ENCODE data around the gene COQ5.
A peak's percentile ranks its signal among the peaks of the same experiment; 100 is the strongest.

COQ5 gene

DNA sequence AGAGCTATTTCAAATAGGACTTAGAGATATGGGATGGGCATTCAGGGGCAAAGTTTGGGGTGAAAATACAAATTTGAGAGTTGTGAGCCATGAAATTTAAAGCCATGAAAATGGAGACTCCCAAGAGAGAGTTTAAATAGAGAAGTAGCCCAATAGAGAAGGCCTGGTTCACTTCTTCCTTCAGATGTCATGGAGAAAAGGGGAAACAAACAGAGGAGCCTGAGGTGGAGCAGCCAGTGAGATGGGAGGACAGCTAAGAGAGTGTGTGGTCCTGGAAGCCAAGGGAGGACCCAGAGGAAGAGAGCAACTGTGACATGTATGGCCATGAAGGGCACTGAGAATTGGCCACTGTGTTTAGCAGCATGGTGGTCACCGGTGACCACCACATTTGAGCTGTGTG is 45.3 kb downstream of the COQ5 start:
- DNase-seq (ENCODE audit: low read depth), result no peak

- no peak for DNase-seq (ENCODE audit: low read depth)
Observed at GRCh38 chr12:120481022-120481767, 47.8 kb downstream of the COQ5 start.

DNA sequence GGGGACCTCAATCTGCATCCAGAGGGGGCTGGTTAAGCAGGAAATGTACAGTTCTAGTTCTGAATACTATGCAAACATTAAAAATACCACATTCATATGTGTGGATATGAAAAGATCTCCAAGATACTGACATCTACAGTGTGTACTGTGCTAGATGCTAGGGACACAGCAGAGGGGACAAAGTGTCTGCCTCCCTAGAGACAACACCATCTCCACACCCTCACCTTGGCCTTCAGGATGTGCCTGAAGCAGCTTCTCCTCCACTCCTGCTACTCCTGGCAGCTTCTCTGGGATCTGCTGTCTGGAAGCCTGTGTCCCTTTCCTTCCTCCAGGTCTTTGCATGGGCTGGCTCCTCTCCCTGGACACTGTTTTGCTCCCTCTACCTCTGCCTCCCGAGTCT is 48.7 kb downstream of the COQ5 start:
- DNase-seq (ENCODE audit: low read depth), result no peak

DNA sequence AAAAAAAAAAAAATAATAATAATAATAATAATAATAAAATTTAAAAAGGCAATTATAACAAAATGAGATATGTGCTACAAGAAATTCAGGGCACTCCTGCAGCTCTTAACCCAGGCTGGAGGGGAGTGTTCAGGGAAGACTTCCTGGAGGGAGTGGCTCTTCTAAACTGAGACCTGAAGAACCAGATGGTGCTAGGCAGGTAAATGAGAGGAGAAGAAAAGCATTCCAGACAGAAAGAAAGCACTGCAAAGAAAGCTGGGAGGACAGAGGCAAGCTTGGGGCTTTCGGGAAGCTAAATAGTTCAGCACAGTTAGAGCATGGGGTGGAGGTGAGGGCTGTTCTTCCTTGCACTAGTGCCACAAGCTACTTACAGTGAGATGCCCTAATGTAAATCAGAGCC is 49.5 kb downstream of the COQ5 start:
- no peak for DNase-seq (ENCODE audit: low read depth)

DNA sequence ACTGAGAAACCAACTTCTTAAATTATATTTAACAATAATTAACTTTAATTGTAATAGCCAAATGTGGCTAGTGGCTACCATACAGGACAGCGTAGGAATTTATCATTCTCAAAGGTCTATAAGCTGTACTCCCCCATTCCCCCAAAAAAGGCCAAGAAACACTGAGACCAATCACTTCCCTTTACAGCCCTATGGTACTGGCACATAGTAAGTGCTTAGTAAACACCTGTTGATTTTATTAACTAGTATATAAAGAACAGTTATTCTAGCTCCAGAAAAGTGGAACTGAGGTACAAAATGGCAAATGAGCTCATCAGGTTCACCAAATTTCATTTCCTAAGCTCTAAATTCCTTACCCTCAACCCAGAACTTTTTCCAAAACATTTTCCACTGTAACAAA is 53.3 kb downstream of the COQ5 start:
- DNase-seq (ENCODE audit: low read depth), result no peak

DNA sequence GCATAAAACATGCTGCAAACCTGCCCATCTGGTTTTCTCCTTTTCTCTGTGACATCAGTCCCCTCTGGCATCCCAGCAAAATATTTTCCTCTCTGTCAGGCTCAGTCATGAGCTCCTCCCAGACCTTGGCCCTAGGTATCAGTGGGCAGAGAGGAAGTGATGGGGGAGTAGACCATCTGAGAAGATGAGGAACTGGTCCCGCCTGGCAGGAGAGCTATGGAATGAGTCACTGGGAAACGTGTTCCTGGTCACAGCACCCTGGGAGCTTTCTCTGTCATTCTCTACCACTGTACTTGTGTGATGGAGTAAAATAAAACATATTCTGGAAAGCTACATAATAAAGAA is 54.4 kb downstream of the COQ5 start:
- DNase-seq (ENCODE audit: low read depth), result no peak

DNA sequence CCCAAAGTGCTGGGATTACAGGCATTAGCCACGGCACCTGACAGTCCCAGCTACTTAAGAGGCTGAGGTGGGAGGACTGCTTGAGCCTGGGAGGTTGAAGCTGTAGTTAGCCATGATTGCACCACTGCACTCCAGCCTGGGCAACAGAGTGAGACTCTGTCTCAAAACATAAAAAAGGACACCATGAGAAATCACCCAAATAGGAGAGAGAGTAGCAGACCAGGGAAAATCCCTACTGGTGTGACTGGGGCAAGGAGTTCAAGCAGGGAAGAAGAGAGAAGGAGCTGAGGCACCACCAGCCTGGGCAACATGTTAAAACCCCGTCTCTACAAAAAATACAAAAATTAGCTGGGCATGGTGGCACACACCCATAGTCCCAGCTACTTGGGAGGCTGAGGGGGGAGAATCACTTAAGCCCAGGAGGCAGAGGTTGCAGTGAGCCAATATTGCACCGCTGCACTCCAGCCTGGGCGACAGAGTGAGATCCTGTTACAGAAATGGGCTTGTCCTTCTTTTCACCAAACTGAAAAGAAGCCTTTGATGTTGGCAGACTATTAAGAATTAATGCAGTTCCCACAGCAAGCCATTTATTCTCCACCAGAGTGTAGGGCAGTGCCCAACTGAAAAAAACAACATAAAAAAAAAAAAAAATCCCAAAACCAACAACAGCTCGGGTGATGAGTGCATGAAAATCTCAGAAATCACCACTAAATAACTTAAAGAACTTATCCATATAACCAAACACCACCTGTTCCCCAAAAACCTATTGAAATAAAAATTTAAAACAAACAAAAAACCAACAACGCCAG is 54.9 kb downstream of the COQ5 start:
- no peak for DNase-seq (ENCODE audit: low read depth)

- no peak for DNase-seq (ENCODE audit: low read depth)
Observed at GRCh38 chr12:120472521-120472920, 56.4 kb downstream of the COQ5 start.

DNA sequence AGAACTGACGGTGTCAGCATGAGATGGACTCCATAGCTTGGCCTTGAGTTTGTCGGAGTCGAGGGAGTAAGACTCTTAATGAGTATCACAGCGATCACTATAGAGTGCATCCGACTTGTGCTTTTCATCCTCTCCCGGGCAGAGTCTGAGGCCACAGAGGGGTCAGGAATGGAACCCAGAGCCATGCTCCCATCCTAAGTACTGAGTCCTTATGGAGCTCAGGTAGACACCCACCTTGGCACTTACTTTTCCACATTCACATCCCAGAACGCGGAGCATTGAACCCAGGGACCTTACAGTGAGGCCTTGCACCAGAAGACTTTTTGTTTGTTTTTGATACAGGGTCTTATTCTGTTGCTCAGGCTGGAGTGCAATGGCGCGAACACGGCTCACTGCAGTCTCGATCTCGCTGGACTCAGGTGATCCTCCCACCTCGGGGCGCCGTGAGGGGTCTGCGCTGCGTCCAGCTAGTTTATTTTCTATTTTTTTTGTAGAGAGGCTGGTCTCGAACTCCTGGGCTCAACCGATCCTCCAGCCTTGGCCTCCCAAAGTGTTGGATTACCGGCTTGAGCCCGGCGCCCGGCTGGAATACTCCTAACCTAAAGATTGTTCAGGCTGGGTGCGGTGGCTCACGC is 58.7 kb downstream of the COQ5 start:
- DNase-seq (ENCODE audit: low read depth), result no peak

DNA sequence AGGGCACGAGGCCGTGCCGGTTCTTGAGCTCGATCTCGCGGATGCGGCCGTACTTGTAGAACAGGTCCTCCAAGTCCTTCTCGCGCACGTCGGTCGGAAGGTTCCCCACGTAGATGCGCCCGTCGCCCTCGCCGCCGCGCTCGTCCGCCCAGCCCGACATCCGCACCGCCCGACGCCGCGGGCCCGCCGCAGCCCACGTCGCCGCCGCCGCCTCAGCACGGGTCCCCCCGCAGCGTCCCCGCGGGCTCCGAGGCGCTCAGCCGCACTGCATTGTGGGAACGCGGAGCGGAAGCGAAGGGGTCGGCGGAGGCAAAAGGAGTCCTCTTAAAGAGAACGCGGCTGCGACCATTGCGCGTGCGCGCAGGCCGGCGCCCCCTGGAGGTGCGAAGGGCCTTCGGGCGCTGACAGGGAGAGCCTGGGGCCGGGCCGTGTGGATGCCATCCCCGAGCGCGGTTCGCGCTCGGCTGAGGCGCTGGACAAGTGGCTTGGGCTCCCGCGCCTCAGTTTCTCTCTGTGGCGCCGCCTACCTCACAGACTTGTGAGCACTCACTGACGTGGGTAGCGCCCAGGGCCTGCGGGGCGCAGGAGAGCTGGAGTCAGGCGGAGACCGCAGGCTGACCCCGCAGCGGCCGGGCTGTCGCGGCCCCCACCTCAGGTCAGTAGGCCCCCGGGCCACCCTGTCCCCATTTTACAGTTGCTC is 59.4 kb downstream of the COQ5 start, which contains the start of gene SRSF9:
SRSF9 (minus strand) TSS at position 299 of the 700 bp plus-strand sequence; CDS start at position 160, 139 bp downstream.
- peak; percentile 95 for DNase-seq (ENCODE audit: low read depth)

GRCh38 chr12:120468821-120469449 is 60.0 kb downstream of the COQ5 start:
- DNase-seq (ENCODE audit: low read depth), result peak; percentile 24

GRCh38 chr12:120468325-120468820 is 60.6 kb downstream of the COQ5 start:
- DNase-seq (ENCODE audit: low read depth), result no peak

DNA sequence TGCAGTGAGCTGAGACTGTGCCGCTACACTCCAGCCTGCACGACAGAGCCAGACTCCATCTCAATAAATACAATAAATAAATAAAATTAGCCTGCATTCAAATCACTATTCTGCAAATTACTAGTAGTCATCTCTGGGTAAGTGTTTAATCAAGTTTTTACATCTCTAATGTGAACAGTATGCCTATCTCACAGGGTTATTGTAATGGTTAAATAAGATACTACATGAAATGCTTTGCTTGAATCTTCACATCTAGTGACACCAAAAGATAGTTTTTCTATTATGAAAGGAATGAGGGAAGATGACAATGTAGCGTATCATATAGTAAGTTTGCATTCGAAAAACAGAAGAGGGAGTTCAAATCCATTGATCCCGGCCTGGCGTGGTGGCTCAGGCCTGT is 61.5 kb downstream of the COQ5 start:
- DNase-seq (ENCODE audit: low read depth), result no peak

GRCh38 chr12:120466560-120467315 is 62.2 kb downstream of the COQ5 start:
- no peak for DNase-seq (ENCODE audit: low read depth)

GRCh38 chr12:120465756-120466155 is 63.2 kb downstream of the COQ5 start:
- no peak for DNase-seq (ENCODE audit: low read depth)

- DNase-seq (ENCODE audit: low read depth), result no peak
Observed at GRCh38 chr12:120463712-120464111, 65.2 kb downstream of the COQ5 start.

GRCh38 chr12:120462099-120462640 is 66.8 kb downstream of the COQ5 start:
- DNase-seq (ENCODE audit: low read depth), result no peak

GRCh38 chr12:120460157-120460556 is 68.8 kb downstream of the COQ5 start:
- DNase-seq (ENCODE audit: low read depth), result no peak

GRCh38 chr12:120457133-120457532 is 71.8 kb downstream of the COQ5 start:
- no peak for DNase-seq (ENCODE audit: low read depth)

DNA sequence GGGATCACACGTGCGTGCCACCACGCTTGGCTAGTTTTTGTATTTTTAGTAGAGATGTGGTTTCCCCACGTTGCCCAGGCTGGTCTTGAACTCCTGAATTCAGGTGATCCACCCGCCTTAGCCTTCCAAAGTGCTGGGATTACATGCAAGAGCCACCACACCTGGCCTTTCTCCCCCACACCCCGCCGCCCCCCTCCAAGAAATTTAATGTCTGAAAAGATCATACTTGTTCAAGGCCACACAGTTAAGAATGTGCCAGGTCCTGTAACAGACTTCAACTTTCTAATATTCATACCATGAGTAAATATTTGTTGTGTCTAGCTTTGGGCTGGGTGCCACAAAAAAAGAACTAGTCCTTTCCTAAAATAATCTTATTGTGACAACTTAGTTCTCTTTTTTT is 73.7 kb downstream of the COQ5 start:
- no peak for DNase-seq (ENCODE audit: low read depth)

DNA sequence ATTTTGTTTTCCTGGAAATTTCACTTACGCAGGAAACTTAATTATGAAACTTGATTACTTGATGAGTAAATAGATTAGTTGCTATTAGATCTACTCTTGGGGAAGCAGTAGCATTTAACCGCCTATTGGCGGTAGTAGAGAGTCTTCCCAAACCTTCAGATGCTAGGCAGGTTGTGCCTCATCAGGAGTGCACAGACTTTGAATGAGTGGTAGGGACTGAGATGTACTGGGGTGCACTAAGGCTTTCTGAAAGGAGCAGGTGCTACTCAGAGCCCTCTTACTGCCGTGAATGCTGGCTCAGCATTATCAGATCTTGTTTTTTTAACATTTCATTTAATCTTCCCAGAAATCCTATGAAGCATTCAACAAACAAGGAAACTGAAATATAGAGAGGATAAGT is 75.0 kb downstream of the COQ5 start:
- no peak for DNase-seq (ENCODE audit: low read depth)

All from CMK (cell line).